NCI-H2196 (cell line): Measurements from ENCODE around the gene CC2D1A.

ENCODE experiments used
- DNase-seq: peaks from one replicate; lab custom pipeline; 2025; ENCODE audit not compliant: unreplicated experiment; lab: John Stamatoyannopoulos, UW

CC2D1A gene

DNA sequence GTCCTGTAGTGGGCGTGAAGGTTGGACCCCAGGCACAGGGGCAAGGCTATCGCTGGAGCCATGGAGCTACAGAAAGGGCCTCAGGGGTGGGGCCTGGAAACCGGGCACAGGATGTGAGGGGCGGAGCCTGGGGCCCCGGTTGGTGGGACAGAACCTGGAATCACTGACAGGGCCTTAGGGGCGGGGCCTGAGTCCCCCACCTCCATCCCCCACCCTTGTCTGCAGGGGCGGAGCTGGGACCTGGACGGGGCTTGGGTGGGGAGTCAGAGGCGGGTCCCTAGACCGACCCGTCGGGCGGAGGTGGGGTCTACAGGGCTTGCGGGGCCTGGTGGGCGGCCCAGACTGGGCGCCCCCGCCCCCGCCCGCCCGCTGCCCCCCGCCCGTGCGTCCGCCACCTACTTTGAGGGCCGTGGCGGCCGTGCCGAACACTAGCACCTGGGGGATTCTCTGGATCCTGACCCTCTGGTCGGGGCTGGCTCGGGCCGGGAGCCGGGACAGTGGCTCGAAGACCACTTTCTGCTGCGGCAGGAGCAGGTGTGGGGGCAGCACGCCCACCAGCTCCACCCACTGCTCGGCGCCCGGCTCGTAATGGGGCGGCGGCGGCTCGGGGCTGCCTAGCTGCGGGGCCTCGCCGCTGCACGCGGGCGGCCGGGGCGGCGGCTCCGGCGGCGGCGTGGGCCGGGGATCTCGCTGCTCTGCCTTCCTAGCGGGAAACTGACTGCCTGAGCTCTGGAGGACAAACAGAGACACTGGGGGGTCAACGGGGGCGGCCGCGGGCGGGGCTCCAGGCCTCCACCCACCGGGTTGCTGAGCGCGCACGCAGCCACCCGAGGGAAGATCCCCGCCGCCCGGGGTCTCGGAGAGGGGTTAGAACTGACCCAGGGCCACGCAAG lies 72.6 kb downstream of the CC2D1A start:
- no peak for DNase-seq

- no peak for DNase-seq
Observed at GRCh38 chr19:13979244-13979615, 73.2 kb downstream of the CC2D1A start.

DNA sequence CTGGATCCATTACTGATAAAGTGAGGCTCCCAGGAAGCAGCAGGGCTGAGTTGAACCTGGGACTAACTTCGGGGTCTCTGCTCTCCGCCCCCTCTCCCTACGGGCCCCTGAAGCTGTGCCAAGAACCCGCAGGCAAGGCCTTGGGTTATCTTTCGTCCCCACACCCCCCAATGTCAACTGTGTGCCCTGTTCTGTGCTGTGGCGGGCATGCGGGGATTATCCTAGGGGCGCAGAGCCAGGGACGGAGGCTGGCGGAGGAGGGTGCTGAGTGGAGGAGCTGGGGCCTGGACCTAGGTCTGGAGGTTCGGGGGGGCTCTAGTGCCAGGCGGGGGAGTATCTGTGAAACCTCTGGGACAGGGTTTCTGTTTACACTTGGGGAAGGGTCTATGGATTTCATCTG lies 73.7 kb downstream of the CC2D1A start:
- no peak for DNase-seq

- DNase-seq = no peak
Observed at GRCh38 chr19:13980340-13980739, 74.3 kb downstream of the CC2D1A start.
